AG04450 (cell line): ENCODE data around the gene SLC52A1. TPM values are rescaled to one million over a fixed set of nuclear protein-coding genes. Genes with fewer than 3 reads are reported as not detected.

Experiments used
- CTCF ChIA-PET: fragments of 300-600, 350-600 bp; formaldehyde crosslinking; extraction: SDS; loops from one replicate; lab custom pipeline; 2022; ENCODE audit warnings: antibody characterized with exemption, inconsistent platforms; lab: Charles Lee
- POLR2A ChIA-PET: fragments of 350-600 bp; formaldehyde crosslinking; extraction: SDS; loops from one replicate; lab custom pipeline; 2021; ENCODE audit warnings: antibody characterized with exemption, inconsistent platforms; lab: Yijun Ruan, JAX
- DNase-seq: peaks from one replicate; pipeline ENCODE4 v3.0.0-alpha.2; 2011; ENCODE audit warnings: low read depth, low spot score
- H3K27ac ChIP-seq: one replicate; pipeline ENCODE4 v1.5.1; 2012; ENCODE audit warnings: low read depth, low read length, control low read depth
- H3K27me3 ChIP-seq: one replicate; pipeline ENCODE4 v1.6.0; 2012; ENCODE audit warnings: low read length; ENCODE audit not compliant: control insufficient read depth, insufficient read depth
- H3K4me3 ChIP-seq: 2 replicates; pipeline ENCODE4 v1.5.1; 2011; ENCODE audit warnings: mild to moderate bottlenecking, low read depth, low read length, control low read depth
- H3K9me3 ChIP-seq: 2 replicates; pipeline ENCODE4 v1.5.1; 2012; ENCODE audit warnings: low read length; ENCODE audit not compliant: control insufficient read depth, insufficient read depth
- polyA plus RNA-seq: library from polyadenylated mRNA; depleted of rRNA; stranded (reverse); fragments of >200 nt; gene quantifications from 2 replicates; pipeline ENCODE4 v1.2.3, GENCODE V29; 2011
- TF ChIP-seq, protein P1 (sequence below): IDR thresholded peaks from 2 replicates; pipeline ENCODE4 v1.5.1; 2011; ENCODE audit warnings: low read depth, low read length, control low read depth, inconsistent platforms

Gene SLC52A1
- polyA plus RNA-seq, 1 experiment: not detected

DNA sequence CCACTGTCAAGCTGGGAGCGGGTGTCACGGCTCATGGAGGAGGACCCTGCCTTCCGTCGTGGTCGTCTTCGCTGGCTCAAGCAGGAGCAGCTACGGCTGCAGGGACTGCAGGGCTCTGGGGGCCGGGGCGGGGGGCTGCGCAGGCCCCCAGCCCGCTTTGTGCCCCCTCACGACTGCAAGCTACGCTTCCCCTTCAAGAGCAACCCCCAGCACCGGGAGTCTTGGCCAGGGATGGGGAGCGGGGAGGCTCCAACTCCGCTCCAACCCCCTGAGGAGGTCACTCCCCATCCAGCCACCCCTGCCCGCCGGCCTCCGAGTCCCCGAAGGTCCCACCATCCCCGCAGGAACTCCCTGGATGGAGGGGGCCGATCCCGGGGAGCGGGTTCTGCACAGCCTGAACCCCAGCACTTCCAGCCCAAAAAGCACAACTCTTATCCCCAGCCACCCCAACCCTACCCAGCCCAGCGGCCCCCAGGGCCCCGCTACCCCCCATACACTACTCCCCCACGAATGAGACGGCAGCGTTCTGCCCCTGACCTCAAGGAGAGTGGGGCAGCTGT lies 11.6 kb downstream of the SLC52A1 start:
- Histone ChIP-seq H3K27ac (no peak overlapping the region), H3K4me3 (no peak overlapping the region), H3K27me3 (no peaks in the 10 kb centered on the region), H3K9me3 (no peaks in the 10 kb centered on the region; the same call in 1 of the 2 replicates)
- TF ChIP-seq, protein P1, sequence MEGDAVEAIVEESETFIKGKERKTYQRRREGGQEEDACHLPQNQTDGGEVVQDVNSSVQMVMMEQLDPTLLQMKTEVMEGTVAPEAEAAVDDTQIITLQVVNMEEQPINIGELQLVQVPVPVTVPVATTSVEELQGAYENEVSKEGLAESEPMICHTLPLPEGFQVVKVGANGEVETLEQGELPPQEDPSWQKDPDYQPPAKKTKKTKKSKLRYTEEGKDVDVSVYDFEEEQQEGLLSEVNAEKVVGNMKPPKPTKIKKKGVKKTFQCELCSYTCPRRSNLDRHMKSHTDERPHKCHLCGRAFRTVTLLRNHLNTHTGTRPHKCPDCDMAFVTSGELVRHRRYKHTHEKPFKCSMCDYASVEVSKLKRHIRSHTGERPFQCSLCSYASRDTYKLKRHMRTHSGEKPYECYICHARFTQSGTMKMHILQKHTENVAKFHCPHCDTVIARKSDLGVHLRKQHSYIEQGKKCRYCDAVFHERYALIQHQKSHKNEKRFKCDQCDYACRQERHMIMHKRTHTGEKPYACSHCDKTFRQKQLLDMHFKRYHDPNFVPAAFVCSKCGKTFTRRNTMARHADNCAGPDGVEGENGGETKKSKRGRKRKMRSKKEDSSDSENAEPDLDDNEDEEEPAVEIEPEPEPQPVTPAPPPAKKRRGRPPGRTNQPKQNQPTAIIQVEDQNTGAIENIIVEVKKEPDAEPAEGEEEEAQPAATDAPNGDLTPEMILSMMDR: no peak
- ChIA-PET POLR2A (no interaction called here), CTCF (no interaction called here)
- DNase-seq: no peak

DNA sequence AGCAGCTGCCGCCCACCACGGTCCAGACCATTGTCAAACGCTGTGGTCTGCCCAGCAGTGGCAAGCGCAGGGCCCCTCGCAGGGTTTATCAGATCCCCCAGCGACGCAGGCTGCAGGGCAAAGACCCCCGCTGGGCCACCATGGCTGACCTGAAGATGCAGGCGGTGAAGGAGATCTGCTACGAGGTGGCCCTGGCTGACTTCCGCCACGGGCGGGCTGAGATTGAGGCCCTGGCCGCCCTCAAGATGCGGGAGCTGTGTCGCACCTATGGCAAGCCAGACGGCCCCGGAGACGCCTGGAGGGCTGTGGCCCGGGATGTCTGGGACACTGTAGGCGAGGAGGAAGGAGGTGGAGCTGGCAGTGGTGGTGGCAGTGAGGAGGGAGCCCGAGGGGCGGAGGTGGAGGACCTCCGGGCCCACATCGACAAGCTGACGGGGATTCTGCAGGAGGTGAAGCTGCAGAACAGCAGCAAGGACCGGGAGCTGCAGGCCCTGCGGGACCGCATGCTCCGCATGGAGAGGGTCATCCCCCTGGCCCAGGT lies 13.0 kb downstream of the SLC52A1 start:
- Histone ChIP-seq H3K27ac (no peak overlapping the region), H3K27me3 (no peaks in the 10 kb centered on the region), H3K9me3 (no peaks in the 10 kb centered on the region; the same call in 1 of the 2 replicates), H3K4me3 (no peak overlapping the region)
- ChIA-PET CTCF (interaction anchor here (0.6 kb wide), 1 partner anchor 8 kb away, joined by 3 read pairs; no protein-coding TSS in a partner anchor), POLR2A (no interaction called here)
- DNase-seq: no peak
- TF ChIP-seq, protein P1: no peak

DNA sequence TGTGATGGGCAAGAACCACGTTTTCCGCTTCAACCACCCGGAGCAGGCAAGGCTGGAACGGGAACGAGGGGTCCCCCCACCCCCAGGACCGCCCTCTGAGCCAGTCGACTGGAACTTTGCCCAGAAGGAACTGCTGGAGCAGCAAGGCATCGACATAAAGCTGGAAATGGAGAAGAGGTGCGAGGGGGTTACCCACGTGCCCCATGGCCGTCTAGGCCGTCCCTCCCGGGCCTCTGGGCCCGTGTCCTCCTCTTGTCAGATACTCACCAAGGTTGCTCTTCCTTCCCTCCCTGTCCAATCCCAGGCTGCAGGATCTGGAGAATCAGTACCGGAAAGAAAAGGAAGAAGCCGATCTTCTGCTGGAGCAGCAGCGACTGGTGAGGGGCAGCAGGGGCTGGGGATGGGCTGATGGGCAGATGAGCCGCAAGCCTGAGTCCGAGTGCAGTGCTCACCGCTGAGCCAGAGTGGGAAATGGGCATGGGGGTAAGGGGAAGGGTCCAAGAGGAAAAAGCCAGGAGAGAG lies 14.7 kb downstream of the SLC52A1 start:
- no peak for DNase-seq
- no peak overlapping the region for H3K27ac ChIP-seq
- no peak overlapping the region for H3K4me3 ChIP-seq
- TF ChIP-seq, protein P1: no peak
- no peaks in the 10 kb centered on the region for H3K27me3 ChIP-seq
- no peaks in the 10 kb centered on the region; the same call in 1 of the 2 replicates for H3K9me3 ChIP-seq
- ChIA-PET CTCF (no interaction called here), POLR2A (no interaction called here)

DNA sequence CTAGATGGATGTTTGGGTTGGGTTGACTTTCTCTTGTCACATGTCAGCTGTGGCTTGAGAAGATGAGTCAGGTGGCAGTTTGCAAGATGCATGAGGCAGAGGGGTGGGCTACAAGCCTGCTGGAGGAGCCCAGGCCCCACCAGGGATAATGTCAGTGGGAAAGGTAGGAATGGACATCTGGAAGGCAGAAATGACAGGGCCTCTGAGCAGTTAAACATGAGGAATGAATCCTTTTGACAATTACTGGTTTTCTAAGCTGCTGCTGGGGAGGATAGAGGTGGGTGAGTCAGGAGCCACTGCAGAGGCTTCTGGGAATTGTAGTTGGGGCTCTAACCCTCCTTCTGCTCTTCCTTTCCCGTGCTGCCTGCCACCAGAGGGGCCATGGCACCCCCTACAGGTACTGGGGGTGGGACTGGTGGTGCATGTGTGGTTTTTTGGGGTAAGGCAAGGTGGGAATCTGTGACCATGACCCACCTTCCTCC lies 15.7 kb downstream of the SLC52A1 start:
- no peaks in the 10 kb centered on the region; the same call in 1 of the 2 replicates for H3K9me3 ChIP-seq
- CTCF ChIA-PET: no interaction called here
- no peak for DNase-seq
- H3K4me3 ChIP-seq: no peak overlapping the region
- POLR2A ChIA-PET: interaction anchor here (0.5 to 0.6 kb wide), 2 partner anchors 48 to 1353 kb away, joined by 4 to 8 read pairs; no protein-coding TSS in a partner anchor
- no peak overlapping the region for H3K27ac ChIP-seq
- H3K27me3 ChIP-seq: no peaks in the 10 kb centered on the region
- TF ChIP-seq, protein P1: peak; percentile 14; the same call in 1 of the 2 replicates

DNA sequence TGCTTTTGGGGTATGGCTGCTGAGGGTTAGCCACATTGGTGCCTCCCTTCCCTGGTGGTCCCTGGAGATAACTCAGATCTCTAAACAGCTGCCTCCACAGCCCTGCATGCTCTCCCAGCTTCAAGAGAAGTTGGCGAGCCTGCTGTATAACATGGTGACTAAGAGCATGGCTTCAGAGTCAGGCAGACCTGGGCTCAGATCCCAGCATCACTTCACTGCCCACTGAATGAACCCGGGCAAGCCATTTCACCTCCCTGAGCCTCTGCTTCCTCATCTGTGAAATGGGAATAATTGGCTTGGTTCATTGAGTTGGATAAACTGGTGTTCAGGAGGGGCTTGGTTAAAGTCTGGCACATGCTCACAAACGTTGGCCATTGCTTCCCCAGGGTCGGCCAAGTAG lies 20.9 kb downstream of the SLC52A1 start:
- no peaks in the 10 kb centered on the region; the same call in 1 of the 2 replicates for H3K9me3 ChIP-seq
- POLR2A ChIA-PET: no interaction called here
- TF ChIP-seq, protein P1: no peak
- no peak overlapping the region for H3K4me3 ChIP-seq
- no peak for DNase-seq
- CTCF ChIA-PET: no interaction called here
- H3K27me3 ChIP-seq: no peaks in the 10 kb centered on the region
- no peak overlapping the region for H3K27ac ChIP-seq
